ENCODE results near the gene RHBDD1. TPM values are rescaled to one million over a fixed set of nuclear protein-coding genes. Genes with fewer than 3 reads are reported as not detected.

The RHBDD1 gene
- total and polyA plus RNA-seq, 2 donors (not counting 3 experiments of a cell fraction or from before 2014, with no cell fraction given) = 6.8 to 19.4 TPM

- BruUV-seq (replicated peaks) = no TSS peak
- H3K79me2 ChIP-seq (ENCODE audit: control insufficient read depth, insufficient read depth, low read length) = no peaks in the 10 kb centered on the region
- no peaks in the 10 kb centered on the region for H3K4me1 ChIP-seq (ENCODE audit: control insufficient read depth, extremely low read depth, insufficient read depth, low read length)
- H3K27me3 ChIP-seq (ENCODE audit: control insufficient read depth in 2 of 2, insufficient read depth in 2 of 2, low read length in 2 of 2) = no peaks in the 10 kb centered on the region
- CTCF ChIA-PET = no interaction called here
- H4K20me1 ChIP-seq (replicated peaks; ENCODE audit: control insufficient read depth, extremely low read depth, insufficient read depth, low read length) = no peaks in the 10 kb centered on the region
- no peak overlapping the region for H2AFZ ChIP-seq (ENCODE audit: low read depth, low read length)
- no peak for TF ChIP-seq POLR2A (IDR thresholded peaks at IDR 0.05; ENCODE audit: low read depth, low read length)
- H3K9ac ChIP-seq (replicated peaks; ENCODE audit: extremely low read depth, insufficient read depth, low read length) = no peak overlapping the region
- no peaks in the 10 kb centered on the region for H3K9me3 ChIP-seq (replicated peaks; ENCODE audit: control insufficient read depth, insufficient read depth, low read length)
- POLR2A ChIA-PET = no interaction called here
- intact Hi-C loops (cut with micrococcal nuclease) (no loop called here), dilution Hi-C loops (cut with MboI; ENCODE audit: extremely low pct_ligation_motif_present, low sequenced_read_pairs) (no loop called here)
- no peaks in the 10 kb centered on the region for H3K36me3 ChIP-seq (ENCODE audit: control insufficient read depth in 2 of 2, extremely low read depth in 1 of 2, insufficient read depth in 2 of 2, low read length in 2 of 2)
- FAIRE-seq = no peak
- H3K9me1 ChIP-seq (replicated peaks; ENCODE audit: control insufficient read depth, extremely low read depth, insufficient read depth, low read length) = no peaks in the 10 kb centered on the region
- no peak overlapping the region for H3K4me2 ChIP-seq (ENCODE audit: insufficient read depth, low read length)
- no peak overlapping the region for H3K27ac ChIP-seq (ENCODE audit: insufficient read depth, low read depth, low read length)
- no peak overlapping the region for H3K4me3 ChIP-seq (replicated peaks in 1 of 3; ENCODE audit: insufficient read depth in 1 of 3, low read depth in 1 of 3, low read length in 3 of 3)
- no peak for DNase-seq (ENCODE audit: low read depth, low spot score)
Measured at GRCh38 chr2:226888971-226889370, 53.1 kb downstream of the RHBDD1 start.

- ChIA-PET POLR2A (no interaction called here), CTCF (interaction anchor here (2.1 kb wide), 1 partner anchor 11 kb away, joined by 4 read pairs; no protein-coding TSS in a partner anchor)
- FAIRE-seq (no peak), DNase-seq (ENCODE audit: low read depth, low spot score) (no peak)
- Histone ChIP-seq H3K4me3 (replicated peaks in 1 of 3; ENCODE audit: insufficient read depth in 1 of 3, low read depth in 1 of 3, low read length in 3 of 3) (no peak overlapping the region), H3K9ac (replicated peaks; ENCODE audit: extremely low read depth, insufficient read depth, low read length) (no peak overlapping the region), H3K36me3 (ENCODE audit: control insufficient read depth in 2 of 2, extremely low read depth in 1 of 2, insufficient read depth in 2 of 2, low read length in 2 of 2) (no peaks in the 10 kb centered on the region), H3K4me1 (ENCODE audit: control insufficient read depth, extremely low read depth, insufficient read depth, low read length) (no peaks in the 10 kb centered on the region), H3K4me2 (ENCODE audit: insufficient read depth, low read length) (no peak overlapping the region), H3K79me2 (ENCODE audit: control insufficient read depth, insufficient read depth, low read length) (no peaks in the 10 kb centered on the region), H3K27ac (ENCODE audit: insufficient read depth, low read depth, low read length) (no peak overlapping the region), H3K9me1 (replicated peaks; ENCODE audit: control insufficient read depth, extremely low read depth, insufficient read depth, low read length) (no peaks in the 10 kb centered on the region), H3K27me3 (ENCODE audit: control insufficient read depth in 2 of 2, insufficient read depth in 2 of 2, low read length in 2 of 2) (no peaks in the 10 kb centered on the region), H2AFZ (ENCODE audit: low read depth, low read length) (no peak overlapping the region), H4K20me1 (replicated peaks; ENCODE audit: control insufficient read depth, extremely low read depth, insufficient read depth, low read length) (no peaks in the 10 kb centered on the region), H3K9me3 (replicated peaks; ENCODE audit: control insufficient read depth, insufficient read depth, low read length) (no peaks in the 10 kb centered on the region)
- dilution Hi-C loops (cut with MboI; ENCODE audit: extremely low pct_ligation_motif_present, low sequenced_read_pairs) = no loop called here
- TF ChIP-seq JUN (IDR thresholded peaks at IDR 0.05; ENCODE audit: borderline replicate concordance, insufficient read depth, insufficient read length, low read depth) = no peak
- BruUV-seq (replicated peaks) = no TSS peak
- intact Hi-C loops (cut with micrococcal nuclease) = no loop called here
Measured at GRCh38 chr2:226890286-226890685, 54.4 kb downstream of the RHBDD1 start.
